Peyer's patch (tissue), 4 donors: Measurements from ENCODE around the gene EDC4. TPM values are rescaled to one million over a fixed set of nuclear protein-coding genes. Genes with fewer than 3 reads are reported as not detected.

Experiments used
- DNase-seq, 3 donors: peaks; one replicate each; pipeline ENCODE4 v3.0.0-alpha.2; 2017 to 2019
- H3K27ac ChIP-seq, 4 donors: fragments of 200-600 bp; sonication (generic); one replicate each; pipeline ENCODE4 v1.5.1; 2016 to 2019
- H3K27me3 ChIP-seq, 2 donors: fragments of 200-600 bp; sonication (generic); one replicate each; pipeline ENCODE4 v1.5.1; 2019
- H3K36me3 ChIP-seq, 3 donors: fragments of 200-600 bp; sonication (generic); one replicate each; pipeline ENCODE4 v1.5.1; 2016 to 2019
- H3K4me1 ChIP-seq, 4 donors: fragments of 200-600 bp; sonication (generic); one replicate each; pipeline ENCODE4 v1.5.1; 2016 to 2019
- H3K4me3 ChIP-seq, 4 donors: fragments of 200-600 bp; sonication (generic); 1 replicate in 3 of 4; 2 replicates in 1 of 4; pipeline ENCODE4 v1.5.1; 2016 to 2019; ENCODE audit warnings: mild to moderate bottlenecking in 1 of 4
- H3K9me3 ChIP-seq, 4 donors: fragments of 200-600 bp; sonication (generic); one replicate each; pipeline ENCODE4 v1.5.1; 2016 to 2019; ENCODE audit warnings: mild to moderate bottlenecking in 1 of 4
- POLR2A ChIP-seq, 2 donors: fragments of 450-650 bp; IDR thresholded peaks; one replicate each; pipeline ENCODE4 v1.5.1; 2017; ENCODE audit warnings: antibody characterized with exemption in 2 of 2, mild to moderate bottlenecking in 2 of 2, moderate library complexity in 2 of 2
- total RNA-seq, 4 donors: library from RNA; depleted of rRNA; stranded (reverse); fragments of >200 nt; gene quantifications; one replicate each; pipeline ENCODE4 v1.1.0, GENCODE V29; 2016
- TF ChIP-seq, protein P1 (sequence below), 6 experiments: fragments of 450-650 bp in 4 of 6; fragments of 200-600 bp in 2 of 6; sonication (generic) in 1 of 6; IDR thresholded peaks; one replicate each; pipeline ENCODE4 v1.5.1; 2017 to 2019; ENCODE audit warnings: antibody characterized with exemption in 6 of 6, mild to moderate bottlenecking in 3 of 6, moderate library complexity in 1 of 6

EDC4 gene
- total RNA-seq, 4 donors from 2014 or later = 94.2 to 154 (median 114) TPM

DNA sequence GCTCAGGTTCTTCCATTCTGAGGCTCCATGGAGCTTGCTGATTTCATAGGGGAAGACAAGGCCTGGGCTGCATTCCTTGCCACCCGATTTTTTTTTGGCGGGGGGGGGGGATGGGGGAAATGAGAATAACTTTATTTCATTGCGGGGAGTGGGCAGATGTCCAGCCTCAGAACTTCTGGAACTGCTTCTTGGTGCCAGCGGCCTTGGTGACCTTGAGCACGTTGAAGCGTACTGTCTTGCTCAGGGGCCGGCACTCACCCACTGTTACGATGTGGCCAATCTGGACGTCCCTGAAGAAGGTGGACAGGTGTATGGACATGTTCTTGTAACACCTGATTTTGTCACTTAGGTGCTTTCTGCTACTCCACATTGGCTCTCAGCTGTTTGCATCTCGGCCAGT is 17.1 kb upstream of the EDC4 start:
- H3K27ac ChIP-seq = no peak overlapping the region
- no peak overlapping the region for H3K4me3 ChIP-seq
- no peaks in the 10 kb centered on the region for H3K9me3 ChIP-seq
- TF ChIP-seq POLR2A (IDR thresholded peaks at IDR 0.05) = no peak
- TF ChIP-seq, protein P1, sequence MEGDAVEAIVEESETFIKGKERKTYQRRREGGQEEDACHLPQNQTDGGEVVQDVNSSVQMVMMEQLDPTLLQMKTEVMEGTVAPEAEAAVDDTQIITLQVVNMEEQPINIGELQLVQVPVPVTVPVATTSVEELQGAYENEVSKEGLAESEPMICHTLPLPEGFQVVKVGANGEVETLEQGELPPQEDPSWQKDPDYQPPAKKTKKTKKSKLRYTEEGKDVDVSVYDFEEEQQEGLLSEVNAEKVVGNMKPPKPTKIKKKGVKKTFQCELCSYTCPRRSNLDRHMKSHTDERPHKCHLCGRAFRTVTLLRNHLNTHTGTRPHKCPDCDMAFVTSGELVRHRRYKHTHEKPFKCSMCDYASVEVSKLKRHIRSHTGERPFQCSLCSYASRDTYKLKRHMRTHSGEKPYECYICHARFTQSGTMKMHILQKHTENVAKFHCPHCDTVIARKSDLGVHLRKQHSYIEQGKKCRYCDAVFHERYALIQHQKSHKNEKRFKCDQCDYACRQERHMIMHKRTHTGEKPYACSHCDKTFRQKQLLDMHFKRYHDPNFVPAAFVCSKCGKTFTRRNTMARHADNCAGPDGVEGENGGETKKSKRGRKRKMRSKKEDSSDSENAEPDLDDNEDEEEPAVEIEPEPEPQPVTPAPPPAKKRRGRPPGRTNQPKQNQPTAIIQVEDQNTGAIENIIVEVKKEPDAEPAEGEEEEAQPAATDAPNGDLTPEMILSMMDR (IDR thresholded peaks at IDR 0.05) = no peak
- H3K36me3 ChIP-seq = no peaks in the 10 kb centered on the region
- peaks cover 0 to 26% (median 1%) of the 10 kb centered on the region in 4 donors for H3K4me1 ChIP-seq
- no peak for DNase-seq
- no peaks in the 10 kb centered on the region for H3K27me3 ChIP-seq

DNA sequence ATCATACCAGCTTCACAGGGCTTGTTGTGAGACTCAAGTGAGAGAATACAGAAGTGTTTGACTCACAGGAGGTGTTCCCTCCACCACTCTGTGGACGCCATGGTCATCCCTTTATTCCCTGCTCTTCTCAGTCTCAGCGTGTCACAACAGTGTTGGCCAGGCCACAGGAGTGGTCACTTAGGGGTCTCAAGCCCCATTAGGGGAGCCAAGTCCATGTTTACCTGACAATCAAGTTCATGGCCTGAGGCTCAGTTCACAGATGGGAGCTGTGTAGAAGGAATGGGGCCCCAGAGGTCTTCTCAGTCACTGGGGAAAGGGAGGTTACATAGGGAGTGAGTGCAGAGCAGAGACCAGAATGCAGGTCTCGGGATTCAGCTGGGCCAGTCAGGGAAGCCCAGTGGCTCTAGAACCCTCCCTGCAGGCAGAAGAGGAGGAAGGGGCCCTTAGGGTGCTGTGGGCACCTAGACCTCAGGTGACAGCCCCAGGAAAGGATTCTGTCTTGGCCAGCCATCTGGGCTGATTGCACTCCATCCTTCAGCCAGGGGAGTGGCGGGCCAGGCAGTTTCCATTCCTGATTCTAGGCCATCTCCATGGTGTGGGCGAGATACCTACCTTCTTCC is 15.8 kb upstream of the EDC4 start:
- no peak for DNase-seq
- H3K9me3 ChIP-seq = no peaks in the 10 kb centered on the region
- no peaks in the 10 kb centered on the region for H3K27me3 ChIP-seq
- H3K4me3 ChIP-seq = no peak overlapping the region
- no peaks in the 10 kb centered on the region for H3K36me3 ChIP-seq
- H3K27ac ChIP-seq = peak overlapping the region in 3 of 4 donors; percentile 40 to 87 (median 82)
- TF ChIP-seq, protein P1 (IDR thresholded peaks at IDR 0.05) = no peak
- no peak for TF ChIP-seq POLR2A (IDR thresholded peaks at IDR 0.05)
- peaks cover 0 to 32% (median 1%) of the 10 kb centered on the region in 4 donors for H3K4me1 ChIP-seq

DNA sequence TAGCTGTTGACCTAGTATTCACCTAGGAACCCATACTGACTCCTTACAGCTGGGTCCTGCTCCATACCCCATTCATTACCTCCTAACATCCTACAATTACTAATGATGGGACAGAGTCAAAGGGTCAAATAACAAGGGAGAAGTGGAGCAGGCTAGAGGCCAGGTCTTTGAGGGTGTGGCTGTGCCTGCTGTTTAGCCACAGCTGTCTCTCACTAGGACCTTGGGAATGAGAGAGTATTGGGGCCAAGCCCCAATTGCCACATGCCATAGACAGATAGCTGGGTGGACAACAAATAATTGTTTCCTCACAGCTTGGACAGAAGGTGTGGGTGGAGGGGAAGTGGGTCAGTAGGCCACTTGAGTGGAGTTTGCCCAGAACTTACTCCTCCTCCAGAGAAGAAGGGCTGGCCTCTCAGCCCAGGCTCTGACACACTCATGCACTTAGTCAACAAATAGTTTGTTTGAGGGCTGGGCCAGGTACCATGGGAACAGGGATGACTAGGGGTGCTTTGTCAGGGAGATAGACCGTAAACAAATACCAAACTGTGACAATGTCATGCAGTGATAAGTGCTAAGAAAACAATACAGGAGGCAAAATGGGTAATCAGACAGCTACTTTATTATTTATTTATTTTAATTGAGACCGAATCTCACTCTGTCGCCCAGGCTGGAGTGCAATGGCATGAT is 15.2 kb upstream of the EDC4 start:
- no peaks in the 10 kb centered on the region for H3K27me3 ChIP-seq
- peak overlapping the region in 3 of 4 donors; percentile 74 to 87 (median 82) for H3K27ac ChIP-seq
- H3K4me1 ChIP-seq = peaks cover 0 to 39% (median 1%) of the 10 kb centered on the region in 4 donors
- no peaks in the 10 kb centered on the region for H3K36me3 ChIP-seq
- DNase-seq = peak in 2 of 3 donors; percentile 80 to 89
- TF ChIP-seq, protein P1 (IDR thresholded peaks at IDR 0.05) = no peak
- no peak for TF ChIP-seq POLR2A (IDR thresholded peaks at IDR 0.05)
- no peak overlapping the region for H3K4me3 ChIP-seq
- H3K9me3 ChIP-seq = no peaks in the 10 kb centered on the region

GRCh38 chr16:67858500-67858899 is 14.4 kb upstream of the EDC4 start:
- TF ChIP-seq, protein P1 (IDR thresholded peaks at IDR 0.05) = no peak
- no peak for TF ChIP-seq POLR2A (IDR thresholded peaks at IDR 0.05)
- peak in 2 of 3 donors; percentile 62 to 70 for DNase-seq
- H3K36me3 ChIP-seq = no peaks in the 10 kb centered on the region
- peaks cover 0 to 44% (median 1%) of the 10 kb centered on the region in 4 donors for H3K4me1 ChIP-seq
- no peak overlapping the region for H3K4me3 ChIP-seq
- peak overlapping the region in 3 of 4 donors; percentile 74 to 87 (median 82) for H3K27ac ChIP-seq
- no peaks in the 10 kb centered on the region for H3K9me3 ChIP-seq
- no peaks in the 10 kb centered on the region for H3K27me3 ChIP-seq

GRCh38 chr16:67860589-67861398 is 12.1 kb upstream of the EDC4 start:
- H3K27ac ChIP-seq = no peak overlapping the region
- peaks cover 0 to 8% (median 0%) of the 10 kb centered on the region in 3 donors for H3K36me3 ChIP-seq
- no peak overlapping the region for H3K4me3 ChIP-seq
- no peak for DNase-seq
- no peaks in the 10 kb centered on the region for H3K27me3 ChIP-seq
- TF ChIP-seq, protein P1 (IDR thresholded peaks at IDR 0.05) = no peak
- no peak for TF ChIP-seq POLR2A (IDR thresholded peaks at IDR 0.05)
- peaks cover 0 to 50% (median 1%) of the 10 kb centered on the region in 4 donors for H3K4me1 ChIP-seq
- H3K9me3 ChIP-seq = no peaks in the 10 kb centered on the region
